LNCaP clone FGC (cell line): ENCODE measurements around the gene PCSK7.
"Not testable (repeated sequence)": the region's sequence is repeated elsewhere in the genome, so short reads cannot be mapped to it uniquely, and the experiment has no call there.

Experiments used
- DNase-seq: peaks from one replicate; pipeline ENCODE4 v3.0.0-alpha.2; 2011; ENCODE audit warnings: low read depth
- H3K4me3 ChIP-seq: 2 replicates; pipeline ENCODE4 v1.5.1; 2011; ENCODE audit warnings: mild to moderate bottlenecking, low read depth, low read length, control low read depth
- TF ChIP-seq, protein P1 (sequence below): IDR thresholded peaks from 2 replicates; pipeline ENCODE4 v1.5.1; 2012; ENCODE audit warnings: mild to moderate bottlenecking; ENCODE audit not compliant: control insufficient read depth, insufficient read depth; ENCODE audit errors: extremely low read depth

The PCSK7 gene

DNA sequence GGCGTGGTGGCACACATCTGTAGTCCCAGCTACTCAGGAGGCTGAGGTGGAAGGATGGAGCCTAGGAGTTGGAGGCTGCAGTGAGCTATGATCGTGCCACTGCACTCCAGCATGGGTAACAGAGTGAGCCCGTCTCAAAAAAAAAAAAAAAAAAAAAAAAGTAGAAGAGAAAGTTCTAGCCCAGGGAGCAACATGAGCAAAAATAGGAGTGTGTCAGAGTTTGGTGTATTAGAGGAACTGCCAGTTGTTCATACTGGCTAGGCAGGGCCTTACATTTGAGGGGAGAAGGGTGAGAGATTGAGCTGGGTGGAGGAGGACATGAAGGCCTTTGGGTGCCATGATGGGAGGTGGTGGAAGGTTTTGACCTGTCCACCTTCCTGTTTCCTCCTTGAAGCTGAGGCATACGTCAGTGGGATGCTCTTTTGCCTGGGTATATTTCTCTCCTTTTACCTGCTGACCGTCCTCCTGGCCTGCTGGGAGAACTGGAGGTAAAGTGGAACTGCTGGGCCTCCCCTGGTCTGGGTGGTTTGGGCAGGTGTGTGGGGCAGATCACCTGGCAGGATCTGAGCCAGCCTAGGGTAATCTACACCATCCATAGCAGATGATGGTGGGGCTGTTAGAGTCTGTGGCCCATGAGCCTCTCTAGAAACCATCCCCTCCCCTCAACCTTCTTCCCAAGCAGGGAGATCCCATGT lies 46.0 kb downstream of the PCSK7 start:
- no peak for DNase-seq
- no peak overlapping the region for H3K4me3 ChIP-seq
- TF ChIP-seq, protein P1, sequence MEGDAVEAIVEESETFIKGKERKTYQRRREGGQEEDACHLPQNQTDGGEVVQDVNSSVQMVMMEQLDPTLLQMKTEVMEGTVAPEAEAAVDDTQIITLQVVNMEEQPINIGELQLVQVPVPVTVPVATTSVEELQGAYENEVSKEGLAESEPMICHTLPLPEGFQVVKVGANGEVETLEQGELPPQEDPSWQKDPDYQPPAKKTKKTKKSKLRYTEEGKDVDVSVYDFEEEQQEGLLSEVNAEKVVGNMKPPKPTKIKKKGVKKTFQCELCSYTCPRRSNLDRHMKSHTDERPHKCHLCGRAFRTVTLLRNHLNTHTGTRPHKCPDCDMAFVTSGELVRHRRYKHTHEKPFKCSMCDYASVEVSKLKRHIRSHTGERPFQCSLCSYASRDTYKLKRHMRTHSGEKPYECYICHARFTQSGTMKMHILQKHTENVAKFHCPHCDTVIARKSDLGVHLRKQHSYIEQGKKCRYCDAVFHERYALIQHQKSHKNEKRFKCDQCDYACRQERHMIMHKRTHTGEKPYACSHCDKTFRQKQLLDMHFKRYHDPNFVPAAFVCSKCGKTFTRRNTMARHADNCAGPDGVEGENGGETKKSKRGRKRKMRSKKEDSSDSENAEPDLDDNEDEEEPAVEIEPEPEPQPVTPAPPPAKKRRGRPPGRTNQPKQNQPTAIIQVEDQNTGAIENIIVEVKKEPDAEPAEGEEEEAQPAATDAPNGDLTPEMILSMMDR: no peak

DNA sequence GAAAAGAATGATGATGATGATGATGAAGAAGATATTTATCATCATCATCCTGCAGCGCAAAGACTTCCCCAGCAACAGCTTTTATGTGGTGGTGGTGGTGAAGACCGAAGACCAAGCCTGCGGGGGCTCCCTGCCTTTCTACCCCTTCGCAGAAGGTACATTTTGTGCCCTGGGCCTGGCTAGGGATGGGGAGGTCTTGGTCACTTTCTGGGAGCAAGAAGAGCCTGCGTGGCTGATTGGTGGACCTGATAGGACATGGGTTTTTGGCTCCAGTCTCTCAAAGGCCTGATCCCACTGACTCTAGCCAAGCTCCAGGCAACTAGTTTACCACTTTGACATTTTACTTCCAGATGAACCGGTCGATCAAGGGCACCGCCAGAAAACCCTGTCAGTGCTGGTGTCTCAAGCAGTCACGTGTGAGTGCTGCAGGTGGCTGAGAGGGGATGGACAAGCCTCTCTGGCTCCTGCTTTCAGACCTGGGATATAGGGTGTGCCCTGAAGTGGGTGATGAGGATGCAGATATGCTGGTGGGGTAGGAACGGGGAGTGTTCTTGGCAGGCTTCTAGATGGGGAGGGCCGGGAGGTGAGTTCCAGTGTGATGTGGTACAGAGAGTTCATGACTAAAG lies 48.0 kb downstream of the PCSK7 start:
- no peak overlapping the region for H3K4me3 ChIP-seq
- TF ChIP-seq, protein P1: no peak
- DNase-seq: peak; percentile 91

DNA sequence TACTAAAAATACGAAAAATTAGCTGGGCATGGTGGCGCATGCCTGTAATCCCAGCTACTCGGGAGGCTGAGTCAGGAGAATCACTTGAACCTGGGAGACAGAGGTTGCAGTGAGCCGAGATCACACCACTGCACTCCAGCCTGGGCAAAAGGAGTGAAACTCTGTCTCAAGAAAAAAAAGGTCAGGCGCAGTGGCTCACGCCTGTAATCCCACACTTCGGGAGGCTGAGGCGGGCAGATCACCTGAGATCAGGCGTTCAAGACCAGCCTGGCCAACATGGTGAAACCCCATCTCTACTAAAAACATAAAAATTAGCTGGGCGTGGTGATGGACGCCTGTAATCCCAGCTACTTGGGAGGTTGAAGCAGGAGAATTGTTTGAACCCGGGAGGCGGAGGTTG lies 48.7 kb downstream of the PCSK7 start:
- not testable (repeated sequence) for H3K4me3 ChIP-seq, DNase-seq

DNA sequence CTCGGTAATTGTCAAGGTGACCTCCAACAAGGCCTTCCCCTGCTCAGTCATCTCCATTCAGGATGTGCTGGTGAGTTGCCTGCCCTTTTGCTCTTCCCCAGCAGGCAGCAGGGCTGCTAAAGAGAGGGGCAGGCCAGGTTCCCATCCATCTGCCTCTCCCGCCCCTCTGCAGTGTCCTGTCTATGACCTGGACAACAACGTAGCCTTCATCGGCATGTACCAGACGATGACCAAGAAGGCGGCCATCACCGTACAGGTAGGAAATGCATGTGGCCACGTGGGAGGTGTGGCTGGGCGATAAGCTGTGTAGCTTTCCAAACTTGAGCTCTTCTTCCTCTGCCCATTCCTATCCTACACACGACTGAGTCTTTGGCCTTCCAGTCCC lies 49.3 kb downstream of the PCSK7 start:
- TF ChIP-seq, protein P1: no peak
- no peak overlapping the region for H3K4me3 ChIP-seq
- DNase-seq: no peak

DNA sequence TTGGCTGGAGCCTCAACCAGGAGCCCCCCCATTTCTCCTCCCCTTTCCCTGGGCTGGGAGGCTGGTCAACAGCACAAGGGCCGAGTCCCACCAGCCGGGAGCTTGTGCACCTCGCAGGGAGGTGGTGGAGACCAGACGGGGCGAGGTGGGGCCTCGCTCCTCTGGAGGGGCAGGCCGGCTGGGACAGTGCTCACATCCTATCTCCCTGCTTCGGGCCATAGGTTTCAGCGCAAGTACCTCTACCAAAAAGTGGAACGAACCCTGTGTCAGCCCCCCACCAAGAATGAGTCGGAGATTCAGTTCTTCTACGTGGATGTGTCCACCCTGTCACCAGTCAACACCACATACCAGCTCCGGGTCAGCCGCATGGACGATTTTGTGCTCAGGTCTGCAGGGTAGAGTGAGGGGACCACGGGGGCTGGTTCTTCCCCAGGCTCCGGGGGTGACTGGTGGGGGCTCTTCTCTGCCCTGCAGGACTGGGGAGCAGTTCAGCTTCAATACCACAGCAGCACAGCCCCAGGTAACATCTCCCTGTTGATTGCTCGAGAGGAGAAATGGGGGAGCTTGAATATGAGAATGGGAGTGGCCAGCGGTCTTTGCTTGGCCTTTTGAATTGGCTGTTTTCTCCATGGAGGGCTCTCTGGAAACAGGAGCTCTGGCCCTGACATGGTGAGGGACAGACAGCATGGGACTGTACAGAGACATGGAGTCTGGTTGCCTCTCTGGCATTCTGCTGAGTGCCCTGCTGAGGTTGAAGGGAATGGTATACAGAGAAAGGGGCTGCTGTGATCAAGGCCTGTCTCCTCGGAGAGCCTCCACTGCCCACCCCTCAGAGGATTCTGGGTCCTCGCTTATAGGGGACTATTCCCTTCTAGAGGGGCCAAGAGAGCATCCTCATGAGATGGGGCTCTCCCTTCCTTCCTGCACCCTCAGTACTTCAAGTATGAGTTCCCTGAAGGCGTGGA lies 50.0 kb downstream of the PCSK7 start:
- TF ChIP-seq, protein P1: no peak
- DNase-seq: no peak

DNA sequence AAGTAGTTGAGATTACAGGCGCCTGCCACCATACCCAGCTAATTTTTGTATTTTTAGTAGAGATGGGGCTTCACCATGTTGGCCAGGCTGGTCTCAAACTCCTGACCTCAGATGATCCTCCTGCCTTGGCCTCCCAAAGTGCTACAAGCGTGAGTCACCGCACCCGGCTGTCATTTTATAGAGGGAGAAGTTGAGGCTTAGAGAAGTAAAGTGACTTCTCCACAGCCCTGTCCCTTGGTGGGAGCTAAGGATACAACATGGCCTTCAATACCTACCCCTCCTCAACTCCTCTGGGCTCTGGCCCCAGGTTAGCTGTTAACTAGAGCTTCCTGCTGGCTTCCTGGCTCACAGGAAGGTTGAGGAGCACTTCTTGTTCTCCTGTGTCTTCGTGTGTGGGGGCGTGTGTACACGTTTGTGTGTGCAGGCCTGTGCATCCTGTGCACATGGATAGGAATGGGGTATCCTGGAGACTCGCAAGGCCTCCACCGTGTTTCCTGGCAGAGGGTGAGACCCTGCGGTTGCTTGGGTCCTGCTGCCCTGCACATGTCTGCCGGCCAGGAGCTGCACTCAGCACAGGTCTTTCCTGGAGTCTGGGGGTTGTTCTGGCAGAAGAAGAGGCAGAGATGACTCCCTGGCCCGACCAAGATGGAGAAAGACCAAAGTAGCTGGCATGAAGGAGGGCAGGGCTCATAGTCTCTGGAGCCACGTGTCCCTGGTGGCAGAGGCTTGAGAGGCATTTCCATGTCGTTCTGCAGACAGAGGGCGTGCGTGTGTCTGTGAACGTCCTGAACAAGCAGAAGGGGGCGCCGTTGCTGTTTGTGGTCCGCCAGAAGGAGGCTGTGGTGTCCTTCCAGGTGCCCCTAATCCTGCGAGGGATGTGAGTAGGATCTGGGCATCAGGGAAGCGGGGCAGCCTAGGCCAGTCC lies 51.0 kb downstream of the PCSK7 start:
- H3K4me3 ChIP-seq: no peak overlapping the region
- DNase-seq: no peak
- TF ChIP-seq, protein P1: peak; percentile 28; the same call in 1 of the 2 replicates

More for the DNA sequence above, 50.0 kb downstream of the PCSK7 start:
- no peak overlapping the region for H3K4me3 ChIP-seq
